ENCODE measurements around the gene FLT3.

DNA sequence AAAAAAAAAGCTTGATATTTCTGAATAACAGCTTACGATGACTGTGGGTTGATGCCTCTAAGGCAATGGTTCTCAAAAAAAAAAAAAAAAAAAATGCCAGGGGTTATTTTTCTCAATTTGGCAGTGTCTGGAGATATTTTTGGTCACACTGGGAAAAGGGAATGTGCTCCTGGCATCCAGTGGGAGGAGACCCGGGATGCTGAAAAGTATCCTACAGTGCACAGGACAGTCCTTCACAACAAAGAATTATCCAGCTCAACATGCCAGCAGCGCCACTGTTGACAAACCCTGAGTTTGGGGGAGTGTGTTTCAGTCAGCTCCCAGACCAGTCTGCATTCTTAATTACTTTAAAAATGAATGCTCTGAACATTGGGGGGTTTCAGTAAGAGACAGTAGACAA, 54.5 kb downstream of the FLT3 start:
- TF ChIP-seq, protein P1, sequence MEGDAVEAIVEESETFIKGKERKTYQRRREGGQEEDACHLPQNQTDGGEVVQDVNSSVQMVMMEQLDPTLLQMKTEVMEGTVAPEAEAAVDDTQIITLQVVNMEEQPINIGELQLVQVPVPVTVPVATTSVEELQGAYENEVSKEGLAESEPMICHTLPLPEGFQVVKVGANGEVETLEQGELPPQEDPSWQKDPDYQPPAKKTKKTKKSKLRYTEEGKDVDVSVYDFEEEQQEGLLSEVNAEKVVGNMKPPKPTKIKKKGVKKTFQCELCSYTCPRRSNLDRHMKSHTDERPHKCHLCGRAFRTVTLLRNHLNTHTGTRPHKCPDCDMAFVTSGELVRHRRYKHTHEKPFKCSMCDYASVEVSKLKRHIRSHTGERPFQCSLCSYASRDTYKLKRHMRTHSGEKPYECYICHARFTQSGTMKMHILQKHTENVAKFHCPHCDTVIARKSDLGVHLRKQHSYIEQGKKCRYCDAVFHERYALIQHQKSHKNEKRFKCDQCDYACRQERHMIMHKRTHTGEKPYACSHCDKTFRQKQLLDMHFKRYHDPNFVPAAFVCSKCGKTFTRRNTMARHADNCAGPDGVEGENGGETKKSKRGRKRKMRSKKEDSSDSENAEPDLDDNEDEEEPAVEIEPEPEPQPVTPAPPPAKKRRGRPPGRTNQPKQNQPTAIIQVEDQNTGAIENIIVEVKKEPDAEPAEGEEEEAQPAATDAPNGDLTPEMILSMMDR (IDR thresholded peaks at IDR 0.05; ENCODE audit: low read depth, low read length), result no peak
- TF ChIP-seq EZH2phosphoT487 (IDR thresholded peaks at IDR 0.05; ENCODE audit: low read depth), result no peak

Data from OCI-LY3 (cell line).